ENCODE data around the gene ZNF784. TPM values are rescaled to one million over a fixed set of nuclear protein-coding genes. Genes with fewer than 3 reads are reported as not detected.

The ZNF784 gene
- total and polyA plus RNA-seq, 2 of the 13 experiments (the other 11 are each of a cell fraction or from before 2014, with no cell fraction given), result 4.1 to 4.2 TPM

- no peak for TF ChIP-seq CENPBD1 (CRISPR knock-in tag; IDR thresholded peaks at IDR 0.05; ENCODE audit: borderline replicate concordance, low read depth)
- TF ChIP-seq NKX3-1 (CRISPR knock-in tag; IDR thresholded peaks at IDR 0.05), result no peak
- TF ChIP-seq NR2C2 (CRISPR knock-in tag; IDR thresholded peaks at IDR 0.05; ENCODE audit: borderline replicate concordance), result no peak
- 0 out of 2 replicates have a peak, but pooled peaks have one; percentile 40 for TF ChIP-seq HNF1B (CRISPR knock-in tag; IDR thresholded peaks at IDR 0.05)
- TF ChIP-seq AFF4 (CRISPR knock-in tag; IDR thresholded peaks at IDR 0.05), result 0 out of 2 replicates have a peak, but pooled peaks have one; percentile 25
- no peak for TF ChIP-seq SETDB1 (CRISPR knock-in tag; IDR thresholded peaks at IDR 0.05; ENCODE audit: borderline replicate concordance)
- TF ChIP-seq ZMYM3 (CRISPR knock-in tag; IDR thresholded peaks at IDR 0.05), result peak; percentile 83
- 0 out of 2 replicates have a peak, but pooled peaks have one; percentile 16 for TF ChIP-seq KLF11 (CRISPR knock-in tag; IDR thresholded peaks at IDR 0.05)
- TF ChIP-seq DMTF1 (CRISPR knock-in tag; IDR thresholded peaks at IDR 0.05), result no peak
- TF ChIP-seq CREM (IDR thresholded peaks at IDR 0.05), result no peak
- TF ChIP-seq CREM (CRISPR knock-in tag; IDR thresholded peaks at IDR 0.05), result 0 out of 2 replicates have a peak, but pooled peaks have one; percentile 1
- no peak for TF ChIP-seq ZNF619 (CRISPR knock-in tag; IDR thresholded peaks at IDR 0.05)
- no peak for TF ChIP-seq ELF3 (CRISPR knock-in tag; IDR thresholded peaks at IDR 0.05)
- no peak for TF ChIP-seq EHMT2 (IDR thresholded peaks at IDR 0.05; ENCODE audit: borderline replicate concordance, low read depth, low read length)
- TF ChIP-seq ARNT2 (CRISPR knock-in tag; IDR thresholded peaks at IDR 0.05; ENCODE audit: low read depth), result no peak
- no peak for TF ChIP-seq CEBPB (IDR thresholded peaks at IDR 0.05; ENCODE audit: borderline replicate concordance, low read depth, low read length)
- TF ChIP-seq ZNF567 (CRISPR knock-in tag; IDR thresholded peaks at IDR 0.05; ENCODE audit: borderline replicate concordance), result no peak
- no peak for TF ChIP-seq ZSCAN22 (CRISPR knock-in tag; IDR thresholded peaks at IDR 0.05)
Observed at GRCh38 chr19:55601084-55601483, 23.3 kb downstream of the ZNF784 start (continued).

All from HepG2 (cell line).